NCI-H2227 (cell line): ENCODE data around the gene HIKESHI.
A peak's percentile ranks its signal among the peaks of the same experiment; 100 is the strongest.
"Not testable (repeated sequence)": the region's sequence is repeated elsewhere in the genome, so short reads cannot be mapped to it uniquely, and the experiment has no call there.

Experiments
- DNase-seq: peaks from one replicate; lab custom pipeline; 2025; ENCODE audit not compliant: unreplicated experiment; lab: John Stamatoyannopoulos, UW

Gene HIKESHI, protein sequence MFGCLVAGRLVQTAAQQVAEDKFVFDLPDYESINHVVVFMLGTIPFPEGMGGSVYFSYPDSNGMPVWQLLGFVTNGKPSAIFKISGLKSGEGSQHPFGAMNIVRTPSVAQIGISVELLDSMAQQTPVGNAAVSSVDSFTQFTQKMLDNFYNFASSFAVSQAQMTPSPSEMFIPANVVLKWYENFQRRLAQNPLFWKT

DNA sequence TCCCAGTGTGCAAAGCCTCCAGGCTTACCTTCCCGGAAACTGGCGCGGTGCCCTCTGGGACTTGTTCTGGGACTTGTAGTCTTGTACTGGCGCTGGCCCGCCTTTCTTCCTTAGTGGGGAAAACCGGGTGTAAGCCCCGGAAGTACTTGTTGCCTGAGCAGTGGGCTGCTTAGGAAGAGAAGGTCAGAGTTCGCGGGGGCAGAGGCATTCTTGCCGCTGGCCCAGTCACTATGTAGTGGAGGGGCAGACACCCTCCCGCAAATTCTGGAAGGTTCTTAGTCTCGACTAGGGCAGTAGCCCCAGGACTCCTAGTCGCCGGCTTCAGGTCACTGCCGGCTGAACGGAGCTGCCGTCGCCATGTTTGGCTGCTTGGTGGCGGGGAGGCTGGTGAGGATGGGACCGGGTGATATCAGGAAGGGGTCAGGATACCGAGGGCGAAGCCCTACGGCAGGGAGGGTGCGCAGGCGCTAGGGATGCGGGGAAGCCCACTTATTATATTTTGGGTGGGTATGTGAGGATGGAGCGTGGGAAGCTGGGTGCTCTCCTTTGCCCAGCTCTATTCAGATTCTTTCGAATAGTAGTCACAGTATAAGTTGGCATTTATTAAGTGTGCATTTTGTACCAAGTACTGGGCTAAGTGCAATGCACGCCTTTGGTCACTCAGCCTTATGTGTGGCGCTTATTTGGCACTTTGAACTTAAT, at the start of gene HIKESHI:
TSS of gene HIKESHI (plus strand) at position 149 of the 702 bp plus-strand sequence. CDS start at position 358, 209 bp downstream.
- peak; percentile 95 for DNase-seq

DNA sequence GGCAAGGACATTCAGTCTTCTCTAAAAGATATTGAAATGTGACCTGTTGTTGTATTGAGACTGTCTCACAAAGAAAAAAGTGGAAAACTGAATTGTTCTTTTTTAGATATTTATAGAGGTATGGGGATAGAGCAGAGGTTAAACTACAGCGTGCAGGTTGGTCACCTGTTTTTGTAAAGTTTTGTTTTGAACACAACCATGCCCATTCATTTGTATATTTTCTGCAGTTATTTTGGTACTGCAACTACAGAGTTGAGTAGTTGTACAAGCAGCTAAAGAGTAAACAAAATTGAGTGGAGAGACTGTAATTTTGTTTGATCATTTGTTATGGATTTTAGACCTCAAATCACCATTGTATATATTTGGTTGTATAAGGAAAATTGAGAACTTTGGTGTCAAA, 46.1 kb upstream of the HIKESHI start:
- no peak for DNase-seq

DNA sequence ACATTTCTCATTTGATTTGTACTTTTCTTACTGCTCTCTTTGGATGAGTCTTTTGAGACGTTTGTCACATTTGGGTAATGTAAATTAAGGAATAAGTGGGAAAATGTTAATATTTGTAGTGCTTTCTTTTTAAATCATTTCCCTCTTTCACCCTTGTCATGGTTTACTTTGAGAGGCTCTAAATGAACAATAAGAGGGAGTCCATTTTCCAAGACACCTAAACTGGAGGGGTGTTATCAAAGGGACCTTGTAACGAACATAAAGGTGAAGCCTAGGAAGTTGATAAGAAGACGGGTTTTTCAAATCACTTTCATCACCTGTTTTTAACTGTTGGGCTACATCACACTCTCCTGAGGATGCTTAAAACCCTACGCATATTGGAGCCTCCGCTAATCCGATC, 45.4 kb upstream of the HIKESHI start:
- no peak for DNase-seq

DNA sequence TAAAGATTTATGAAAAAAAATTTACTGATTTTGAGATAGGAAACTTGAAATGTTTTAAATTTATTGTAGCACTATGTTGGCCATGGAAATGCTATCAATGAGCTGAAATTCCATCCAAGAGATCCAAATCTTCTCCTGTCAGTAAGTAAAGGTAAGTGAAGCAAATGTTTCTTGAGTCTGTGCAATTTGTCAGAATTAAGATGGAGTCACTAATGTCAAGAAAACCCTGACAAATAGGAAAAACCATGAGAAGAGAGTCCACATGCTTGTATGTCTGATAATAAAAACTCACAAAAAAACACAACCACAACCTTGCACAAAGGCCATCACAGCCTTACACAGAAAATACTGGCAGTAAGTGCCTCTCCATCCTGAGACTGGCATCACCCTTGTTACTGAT, 44.6 kb upstream of the HIKESHI start:
- DNase-seq: no peak

DNA sequence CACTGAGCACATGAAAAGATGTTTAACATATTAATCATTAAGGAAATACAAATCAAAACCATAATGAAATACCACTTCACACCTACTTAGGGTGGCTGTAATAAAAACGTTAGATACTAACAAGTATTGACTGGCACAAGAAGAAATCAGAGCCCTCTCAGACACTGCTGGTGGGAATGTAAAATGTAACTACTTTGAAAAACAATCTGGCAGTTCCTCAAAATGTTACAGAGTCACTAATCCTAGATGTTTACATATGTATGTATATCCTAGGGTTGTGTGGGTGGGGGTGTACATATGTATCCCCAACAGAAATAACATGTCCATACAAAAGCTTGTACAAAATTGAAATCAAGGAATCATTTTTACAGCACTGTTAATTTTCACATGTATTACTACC, 42.3 kb upstream of the HIKESHI start:
- no peak for DNase-seq

DNA sequence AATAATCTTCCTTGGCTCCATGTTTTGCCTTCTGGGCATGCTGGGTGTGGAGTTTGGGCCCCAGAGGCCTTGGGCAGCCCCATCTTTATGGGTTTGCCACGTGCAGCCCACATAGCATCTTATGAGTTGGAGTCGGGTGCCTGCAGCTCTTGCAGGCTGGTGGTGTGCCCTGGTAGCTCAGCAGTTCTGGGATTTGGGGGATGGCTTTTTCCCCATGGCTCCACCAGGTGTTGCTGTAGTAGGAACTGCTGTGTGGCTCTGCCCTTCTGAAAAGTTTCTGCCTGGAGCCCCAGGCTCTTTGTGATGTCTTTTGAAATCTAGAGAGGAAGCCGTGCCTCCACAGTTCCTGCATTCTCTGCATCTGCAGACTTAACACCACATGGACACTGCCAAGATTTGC, 40.7 kb upstream of the HIKESHI start:
- no peak for DNase-seq

DNA sequence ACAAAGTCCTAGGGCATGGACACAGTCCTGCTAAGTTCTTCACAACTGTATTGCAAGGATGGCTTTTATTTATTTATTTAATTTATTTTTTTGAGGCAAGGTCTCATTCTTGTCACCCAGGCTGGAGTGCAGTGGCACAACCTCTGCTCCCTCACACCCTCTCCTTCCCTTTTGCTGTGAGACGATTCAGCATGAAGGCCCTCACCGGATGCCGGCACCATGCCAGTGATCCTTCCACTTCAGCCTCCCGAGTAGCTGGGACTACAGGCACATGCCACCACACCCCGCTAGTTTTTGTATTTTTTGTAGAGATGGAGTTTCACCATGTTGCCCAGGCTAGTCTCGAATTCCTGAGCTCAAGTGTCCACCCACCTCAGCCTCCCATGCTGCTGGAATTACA, 39.7 kb upstream of the HIKESHI start:
- no peak for DNase-seq

DNA sequence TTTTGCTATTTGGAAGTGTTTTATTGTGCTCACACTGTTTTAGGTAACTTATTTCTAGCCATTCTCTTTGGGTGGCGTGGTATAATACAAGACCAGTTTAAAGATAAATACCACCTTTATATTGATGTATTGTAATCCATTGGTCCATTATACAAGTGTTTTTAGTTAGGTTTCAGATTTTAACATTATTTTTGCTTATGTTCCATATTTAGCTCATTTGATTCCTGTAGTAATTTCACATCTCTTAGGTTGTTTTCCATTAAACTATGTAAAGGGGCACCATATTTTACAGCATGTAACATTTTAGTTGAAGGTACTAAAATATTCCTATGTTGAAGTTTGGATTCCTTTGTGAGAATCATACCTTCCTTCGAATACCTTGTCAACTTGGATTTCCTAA, 37.4 kb upstream of the HIKESHI start:
- DNase-seq: no peak

DNA sequence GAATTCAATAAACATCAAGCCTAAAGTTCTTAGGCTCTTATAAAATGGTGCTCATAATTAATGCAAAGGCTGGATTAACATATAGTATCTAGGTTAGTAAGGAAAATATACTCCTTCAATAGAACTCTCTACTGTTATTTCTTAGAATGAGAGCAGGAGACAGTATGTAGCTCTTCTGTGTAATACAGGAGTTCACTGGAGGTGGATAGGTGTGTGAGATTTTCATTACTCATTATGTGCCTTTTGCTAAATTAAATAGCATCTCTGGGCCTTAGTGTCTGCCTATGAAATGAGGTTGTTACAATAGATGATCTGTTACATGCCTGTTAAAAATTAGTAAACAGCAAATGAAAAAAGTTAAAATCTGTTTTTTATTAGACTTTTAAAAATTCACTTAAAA, 36.8 kb upstream of the HIKESHI start:
- DNase-seq: no peak

DNA sequence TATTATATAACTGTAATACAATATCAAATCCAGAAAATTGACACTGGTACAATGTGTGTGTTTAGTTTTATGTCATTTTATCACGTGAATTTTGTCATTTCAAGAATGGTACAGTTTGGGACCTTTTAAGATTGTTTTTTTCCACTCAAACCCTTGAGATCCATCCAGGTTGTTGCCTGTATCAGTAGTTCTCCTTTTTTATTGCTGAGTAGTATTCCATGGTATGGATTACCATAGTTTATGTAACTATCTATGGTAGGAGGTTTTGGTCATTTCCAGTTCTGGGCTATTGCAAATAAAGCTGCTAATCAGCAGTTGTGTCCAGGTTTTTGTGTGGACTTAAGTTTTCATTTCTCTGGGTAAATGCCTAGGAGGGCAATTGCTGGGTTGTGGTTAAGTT, 32.4 kb upstream of the HIKESHI start:
- DNase-seq: no peak

DNA sequence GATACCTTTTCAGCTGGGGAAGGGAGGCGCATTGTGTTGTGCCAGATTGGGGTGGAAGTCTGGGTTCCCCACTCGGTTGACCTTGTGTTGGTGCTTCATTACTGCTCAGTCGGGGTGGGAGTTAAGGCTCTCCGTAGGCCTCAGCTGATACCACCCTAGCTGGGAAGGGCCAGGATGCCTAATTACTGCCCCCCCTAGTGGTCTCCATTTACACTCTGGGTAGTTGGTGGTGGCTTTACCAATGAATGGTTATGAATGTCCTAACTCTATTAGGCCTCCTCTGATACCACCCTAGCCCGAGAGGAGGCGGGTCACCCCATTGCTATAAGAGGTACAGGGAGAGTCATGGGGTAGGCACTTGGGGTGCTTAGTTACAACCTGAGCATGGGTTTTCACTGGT, 27.5 kb upstream of the HIKESHI start:
- no peak for DNase-seq

DNA sequence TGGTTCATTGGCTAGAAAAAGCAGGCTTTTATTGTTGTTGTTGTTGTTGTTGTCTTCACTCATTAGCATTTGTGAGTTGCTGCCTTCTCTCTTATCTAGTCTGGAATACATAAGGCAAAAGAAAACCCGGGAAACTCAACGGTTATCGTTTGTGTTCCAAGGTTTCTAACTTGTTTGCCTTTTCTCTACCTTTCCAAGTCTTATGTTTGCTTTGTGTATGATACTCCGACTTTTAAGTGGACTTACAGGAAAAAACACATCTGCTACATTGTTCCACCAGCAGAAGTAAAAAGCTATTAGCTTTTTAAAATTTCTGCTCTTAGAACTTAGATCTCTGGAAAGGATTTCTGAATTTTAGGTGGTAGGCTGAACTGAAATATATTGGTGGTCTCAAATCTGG, 27.0 kb upstream of the HIKESHI start:
- DNase-seq: no peak

DNA sequence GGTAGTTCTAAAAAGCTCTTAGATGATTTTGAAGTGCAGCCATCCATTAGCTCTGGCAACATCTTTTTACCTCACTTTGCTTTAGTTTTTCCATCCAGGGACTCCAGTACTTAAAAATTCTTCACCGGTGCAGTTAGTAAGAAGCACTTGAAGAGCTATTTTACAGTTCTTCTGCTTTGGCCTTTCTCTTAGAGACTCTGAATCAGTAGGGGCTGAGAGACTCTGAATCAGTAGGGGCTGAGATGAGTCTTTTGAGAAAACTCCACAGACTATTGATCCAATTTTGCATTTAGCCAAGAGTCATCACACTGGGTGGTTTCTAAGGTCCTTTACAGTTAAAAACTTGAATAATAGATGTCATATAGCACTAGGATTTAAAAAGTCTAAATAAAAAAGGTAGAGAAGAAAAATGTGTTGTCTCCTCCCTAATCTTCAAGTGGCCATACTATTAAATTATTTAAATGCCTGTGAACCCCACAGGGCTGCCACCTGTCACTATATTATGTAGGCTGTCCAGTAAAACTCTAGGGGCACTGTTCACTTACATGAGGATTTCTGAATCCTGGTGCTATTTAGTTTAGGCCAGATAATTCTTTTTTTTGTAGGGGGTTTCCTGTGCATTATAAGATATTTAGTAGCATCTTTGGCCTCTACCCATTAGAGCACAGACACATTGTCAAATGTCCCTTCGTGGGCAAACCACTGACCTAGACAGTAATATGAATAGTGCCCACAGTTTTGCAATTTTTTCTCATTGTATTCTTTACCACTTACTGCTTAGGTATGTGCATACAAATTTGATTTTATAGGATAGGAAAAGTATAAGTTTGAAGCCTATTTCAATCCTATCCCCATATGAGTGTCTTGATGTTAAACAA, 26.3 kb upstream of the HIKESHI start:
- DNase-seq: no peak

DNA sequence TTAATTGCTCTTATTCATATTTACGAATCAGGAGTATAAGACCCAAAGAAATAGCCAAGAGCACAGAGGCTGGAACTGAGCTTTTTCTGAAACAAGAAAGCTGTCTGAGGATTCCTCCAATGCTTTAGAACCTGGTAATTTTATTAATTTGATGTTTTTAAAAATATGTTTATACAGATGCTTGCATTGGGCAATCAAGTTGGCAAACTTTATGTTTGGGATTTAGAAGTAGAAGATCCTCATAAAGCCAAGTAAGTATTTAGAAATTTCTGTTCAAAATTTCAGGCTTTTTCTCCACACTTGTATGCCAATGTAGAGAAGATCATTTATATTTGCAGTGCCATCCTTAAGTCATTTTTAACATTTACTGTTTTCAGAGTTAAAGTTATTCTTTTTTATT, 24.3 kb upstream of the HIKESHI start:
- no peak for DNase-seq

DNA sequence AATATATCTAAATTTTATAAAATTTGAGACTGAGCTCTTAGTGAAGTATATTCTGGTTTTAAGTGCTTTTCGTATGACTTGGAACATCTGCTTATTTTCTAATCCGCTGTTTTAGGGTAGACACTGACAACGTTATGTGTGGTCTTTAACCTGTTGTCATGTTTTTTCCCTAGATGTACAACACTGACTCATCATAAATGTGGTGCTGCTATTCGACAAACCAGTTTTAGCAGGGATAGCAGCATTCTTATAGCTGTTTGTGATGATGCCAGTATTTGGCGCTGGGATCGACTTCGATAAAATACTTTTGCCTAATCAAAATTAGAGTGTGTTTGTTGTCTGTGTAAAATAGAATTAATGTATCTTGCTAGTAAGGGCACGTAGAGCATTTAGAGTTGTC, 23.8 kb upstream of the HIKESHI start:
- DNase-seq: no peak

DNA sequence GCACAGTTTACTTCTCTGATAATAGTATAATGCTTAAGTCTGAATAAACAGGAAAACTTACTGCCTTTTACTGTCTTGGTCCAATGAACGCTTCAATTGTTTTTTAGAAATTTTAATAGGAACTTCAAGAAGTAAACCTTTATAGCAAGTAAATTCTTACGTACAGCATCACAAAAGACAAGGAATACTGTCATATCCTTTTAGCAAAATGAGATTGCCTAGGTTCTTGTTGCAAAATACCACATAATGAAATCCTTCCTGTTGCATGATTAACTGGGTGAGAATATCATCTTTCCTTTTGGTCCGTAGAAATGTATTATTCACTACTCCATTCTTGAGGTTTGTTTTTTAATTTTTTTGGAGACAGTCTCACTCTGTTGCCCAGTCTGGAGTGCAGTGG, 22.3 kb upstream of the HIKESHI start:
- no peak for DNase-seq

DNA sequence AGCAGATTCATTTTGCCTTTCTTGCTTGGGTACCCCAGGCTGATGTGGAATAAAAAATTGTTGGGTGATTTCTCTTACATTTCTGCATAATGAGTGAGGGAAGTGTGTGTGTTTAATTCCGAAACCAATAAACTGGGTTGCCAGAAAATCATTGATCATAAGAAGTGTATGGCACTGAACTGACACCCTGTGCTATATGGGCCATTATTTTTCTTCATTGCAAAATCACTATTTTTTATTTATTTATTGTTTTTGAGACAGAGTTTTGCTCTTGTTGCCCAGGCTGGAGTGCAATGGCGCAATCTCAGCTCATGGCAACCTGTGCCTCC, 14.6 kb upstream of the HIKESHI start:
- no peak for DNase-seq

DNA sequence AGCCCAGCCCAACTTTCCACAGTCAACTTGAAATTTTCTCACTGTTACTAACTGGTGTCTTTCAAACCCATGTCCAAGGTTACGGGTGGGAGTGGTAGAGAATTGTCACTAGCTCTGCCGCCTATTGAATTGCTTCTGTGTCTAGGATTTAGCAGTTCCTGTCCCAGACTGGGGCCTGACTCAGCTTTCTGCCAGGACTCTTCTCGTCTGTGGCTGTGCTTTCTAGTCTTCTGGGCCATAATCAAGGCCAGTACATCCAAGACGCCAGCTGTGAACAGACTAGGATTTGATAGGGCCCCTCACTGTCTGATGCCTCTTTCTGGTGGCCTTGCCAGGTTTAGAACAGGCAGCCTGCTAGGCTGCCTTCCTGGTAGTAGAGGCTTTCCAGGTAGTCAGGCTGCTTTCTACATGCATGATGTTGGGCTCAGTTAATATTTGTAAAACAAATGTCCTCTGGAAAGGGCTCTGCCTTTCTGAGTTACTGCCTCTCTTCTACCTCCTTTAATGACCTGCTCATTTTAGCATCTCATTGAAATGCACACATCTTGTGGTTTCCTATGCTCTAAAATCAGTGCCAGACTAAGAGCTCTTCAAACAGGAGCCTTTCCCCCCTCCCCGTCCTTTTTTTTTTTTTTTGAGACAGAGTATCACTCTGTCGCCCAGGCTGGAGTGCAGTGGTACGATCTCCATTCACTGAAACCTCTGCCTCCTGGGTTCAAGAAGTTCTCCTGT, 13.1 kb upstream of the HIKESHI start:
- DNase-seq: no peak

DNA sequence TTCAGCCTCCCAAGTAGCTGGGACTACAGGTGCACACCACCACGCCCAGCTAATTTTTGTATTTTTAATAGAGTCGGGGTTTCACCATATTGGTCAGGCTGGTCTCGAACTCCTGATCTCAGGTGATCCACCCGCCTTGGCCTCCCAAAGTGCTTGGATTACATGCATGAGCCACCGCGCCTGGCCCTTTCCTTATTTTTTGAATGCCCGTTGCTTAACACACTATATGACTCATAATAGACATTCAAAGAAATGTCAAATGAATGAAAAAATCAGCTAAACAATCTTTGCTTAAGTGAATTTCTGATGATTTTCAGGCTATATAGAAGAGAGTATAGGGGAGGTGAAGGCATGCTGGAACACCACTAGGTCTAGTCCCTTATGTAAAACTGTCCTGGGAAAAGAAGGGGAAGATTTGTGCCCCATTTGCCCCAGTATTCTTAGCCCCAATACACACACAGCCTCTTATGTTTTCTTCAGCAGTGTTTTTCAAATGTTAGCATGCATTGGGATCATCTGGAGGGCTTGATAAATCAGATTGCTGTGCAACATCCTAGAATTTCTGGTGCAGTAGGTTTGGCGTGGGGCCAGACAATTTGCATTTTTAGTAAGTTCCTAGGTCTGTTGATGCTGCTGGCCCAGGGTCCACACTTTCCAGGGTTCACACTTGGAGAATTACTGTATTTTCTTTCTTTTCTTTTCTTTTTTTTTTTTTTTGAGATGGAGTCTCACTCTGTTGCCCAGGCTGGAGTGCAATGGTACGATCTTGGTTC, 12.3 kb upstream of the HIKESHI start:
- DNase-seq: not testable (repeated sequence)

DNA sequence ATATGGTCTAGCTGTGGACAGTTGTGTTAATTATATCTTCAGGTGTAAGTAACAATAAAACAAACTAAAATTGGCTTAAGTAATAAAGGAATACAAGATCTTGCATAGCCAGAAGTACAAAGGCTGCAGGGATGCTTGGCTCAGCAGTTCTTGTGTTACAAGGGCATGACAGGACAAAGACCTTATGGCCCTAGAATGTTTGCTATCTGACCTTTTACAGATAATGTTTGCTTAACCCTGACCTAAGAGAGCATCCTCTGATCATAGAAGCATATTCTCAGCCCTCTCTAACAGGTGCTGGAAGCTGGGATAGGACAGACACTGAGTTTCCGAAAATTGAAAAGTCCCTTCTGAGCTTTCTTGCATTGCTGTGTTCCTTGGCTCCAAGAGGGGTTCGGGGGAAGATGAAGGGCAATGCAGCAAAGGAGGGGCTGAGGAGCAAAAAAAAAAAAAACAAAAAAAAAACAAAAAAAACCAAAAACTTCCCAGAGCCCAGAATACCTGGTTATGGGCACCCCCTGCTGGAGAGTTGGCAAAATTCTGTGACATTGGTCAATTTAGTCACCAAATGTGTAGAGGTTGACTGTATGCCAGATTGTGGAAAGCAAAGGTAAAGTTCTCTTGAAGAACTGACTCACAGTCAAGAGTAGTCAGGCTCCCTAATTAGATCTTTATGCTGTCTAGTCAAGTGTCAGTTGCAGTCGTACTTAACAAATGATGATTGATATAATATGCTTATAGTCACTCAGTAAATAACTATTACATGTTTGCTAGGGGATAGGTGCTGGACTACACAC, 10.4 kb upstream of the HIKESHI start:
- peak; percentile 44 for DNase-seq
